IPS-20b (cell line): Measurements from ENCODE around the gene TNFSF10.
"Not testable (repeated sequence)": the region's sequence is repeated elsewhere in the genome, so short reads cannot be mapped to it uniquely, and the experiment has no call there.

Experiments used
- H3K27ac ChIP-seq: one replicate; pipeline ENCODE4 v1.5.1; 2013; ENCODE audit warnings: low read length
- H3K27me3 ChIP-seq: 2 replicates; pipeline ENCODE4 v1.6.1; 2013; ENCODE audit warnings: mild to moderate bottlenecking, low read length, inconsistent platforms; ENCODE audit not compliant: insufficient read depth
- H3K36me3 ChIP-seq: 2 replicates; pipeline ENCODE4 v1.6.1; 2013; ENCODE audit warnings: low read depth, mild to moderate bottlenecking, inconsistent platforms, low read length, moderate library complexity; ENCODE audit not compliant: insufficient read depth
- H3K4me1 ChIP-seq: 2 replicates; pipeline ENCODE4 v1.6.1; 2013; ENCODE audit warnings: mild to moderate bottlenecking, control low read depth, inconsistent platforms, low read length, moderate library complexity; ENCODE audit not compliant: insufficient read depth
- H3K4me3 ChIP-seq: 2 replicates; pipeline ENCODE4 v1.5.1; 2013; ENCODE audit warnings: mild to moderate bottlenecking, low read length, inconsistent platforms
- H3K9ac ChIP-seq: 2 replicates; pipeline ENCODE4 v1.6.1; 2013; ENCODE audit warnings: low read depth, mild to moderate bottlenecking, inconsistent platforms, low read length, moderate library complexity
- H3K9me3 ChIP-seq: 2 replicates; pipeline ENCODE4 v1.6.1; 2013; ENCODE audit warnings: mild to moderate bottlenecking, low read depth, low read length, inconsistent platforms; ENCODE audit not compliant: insufficient read depth

TNFSF10 gene

DNA sequence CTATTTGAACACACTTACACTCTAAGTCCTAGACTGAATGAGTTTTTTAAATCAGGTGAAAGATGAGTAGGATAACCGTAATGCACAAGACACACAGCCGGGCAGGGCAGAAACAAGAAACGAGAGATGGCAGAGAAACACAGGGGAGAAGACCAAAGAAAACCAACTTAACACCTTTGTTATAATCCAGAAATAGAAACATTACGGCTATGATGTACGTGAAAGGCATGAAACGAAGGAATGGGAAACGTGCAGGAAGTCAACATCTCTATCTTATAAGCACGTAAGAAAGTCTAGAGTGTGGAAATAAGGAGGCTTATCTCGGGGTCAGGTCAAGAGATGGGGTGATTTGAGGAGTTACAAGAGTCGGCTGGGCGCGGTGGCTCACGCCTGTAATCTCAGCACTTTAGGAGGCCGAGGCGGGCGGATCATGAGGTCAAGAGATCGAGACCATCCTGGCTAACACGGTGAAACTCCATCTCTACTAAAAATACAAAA, 1.9 kb upstream of the TNFSF10 start:
- Histone ChIP-seq H3K4me3 (no peak overlapping the region), H3K27me3 (no peaks in the 10 kb centered on the region), H3K36me3 (no peaks in the 10 kb centered on the region), H3K9me3 (no peaks in the 10 kb centered on the region), H3K4me1 (no peaks in the 10 kb centered on the region), H3K27ac (no peak overlapping the region), H3K9ac (no peak overlapping the region)

DNA sequence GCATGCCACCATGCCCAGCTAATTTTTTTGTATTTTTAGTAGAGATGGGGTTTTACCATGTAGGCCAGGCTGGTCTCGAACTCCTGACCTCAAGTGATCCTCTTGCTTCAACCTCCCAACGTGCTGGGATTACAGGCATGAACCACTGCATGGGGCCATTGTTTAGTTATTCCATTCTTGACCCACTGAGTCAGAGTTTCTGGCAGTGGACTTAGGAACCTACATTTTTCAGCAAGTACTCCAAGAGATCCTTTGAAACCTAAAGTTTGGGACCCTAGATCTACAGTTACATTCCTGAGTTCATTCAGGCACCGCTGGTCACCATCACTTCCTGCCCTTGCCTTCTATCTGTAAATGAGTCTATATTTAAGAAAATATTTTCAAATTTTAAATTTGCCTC, 1.4 kb upstream of the TNFSF10 start:
- Histone ChIP-seq H3K9me3 (no peaks in the 10 kb centered on the region), H3K27ac (no peak overlapping the region), H3K4me3 (no peak overlapping the region), H3K36me3 (no peaks in the 10 kb centered on the region), H3K27me3 (no peaks in the 10 kb centered on the region), H3K4me1 (no peaks in the 10 kb centered on the region), H3K9ac (no peak overlapping the region)

DNA sequence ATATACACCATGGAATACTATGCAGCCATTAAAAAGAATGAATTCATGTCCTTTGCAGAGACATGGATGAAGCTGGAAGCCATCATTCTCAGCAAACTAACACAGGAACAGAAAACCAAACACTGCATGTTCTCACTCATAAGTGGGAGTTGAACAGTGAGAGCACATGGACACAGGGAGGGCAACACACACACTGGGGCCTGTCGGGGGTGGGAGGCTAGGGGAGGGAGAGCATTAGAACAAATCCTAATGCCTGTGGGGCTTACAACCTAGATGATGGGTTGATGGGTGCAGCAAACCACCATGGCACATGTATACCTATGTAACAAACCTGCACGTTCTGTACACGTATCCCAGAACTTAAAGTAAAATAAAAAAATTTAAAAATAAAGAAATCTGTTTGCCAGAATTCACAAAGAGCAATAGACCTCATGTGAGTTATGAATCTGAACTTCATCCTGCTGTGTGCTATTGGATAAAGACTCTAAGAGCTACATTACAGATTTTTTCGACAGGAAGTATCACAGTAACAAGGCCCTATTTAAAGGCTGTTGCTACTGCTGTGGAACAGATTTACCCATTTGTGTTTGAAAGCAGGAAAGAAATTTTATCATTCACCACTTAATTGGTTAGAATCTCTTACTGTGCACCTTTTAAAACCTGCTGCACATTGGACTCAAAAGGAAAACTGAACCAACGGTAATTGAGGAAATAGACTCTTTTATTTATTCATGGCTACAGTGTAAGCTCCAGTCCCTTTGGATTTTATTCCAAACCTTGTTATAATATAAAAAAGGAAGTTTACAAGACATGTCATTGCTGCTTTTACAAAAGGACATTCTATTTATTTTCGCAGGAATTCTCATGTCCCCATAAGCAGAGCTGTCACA, 1.1 kb downstream of the TNFSF10 start:
- H3K9me3 ChIP-seq, H3K4me3 ChIP-seq, H3K27ac ChIP-seq, H3K27me3 ChIP-seq, H3K9ac ChIP-seq, H3K4me1 ChIP-seq, H3K36me3 ChIP-seq: not testable (repeated sequence)

GRCh38 chr3:172520301-172520831, 2.9 kb downstream of the TNFSF10 start:
- Histone ChIP-seq H3K4me1 (no peaks in the 10 kb centered on the region), H3K4me3 (no peak overlapping the region), H3K9me3 (no peaks in the 10 kb centered on the region), H3K27me3 (no peaks in the 10 kb centered on the region), H3K36me3 (no peaks in the 10 kb centered on the region), H3K27ac (no peak overlapping the region), H3K9ac (no peak overlapping the region)

DNA sequence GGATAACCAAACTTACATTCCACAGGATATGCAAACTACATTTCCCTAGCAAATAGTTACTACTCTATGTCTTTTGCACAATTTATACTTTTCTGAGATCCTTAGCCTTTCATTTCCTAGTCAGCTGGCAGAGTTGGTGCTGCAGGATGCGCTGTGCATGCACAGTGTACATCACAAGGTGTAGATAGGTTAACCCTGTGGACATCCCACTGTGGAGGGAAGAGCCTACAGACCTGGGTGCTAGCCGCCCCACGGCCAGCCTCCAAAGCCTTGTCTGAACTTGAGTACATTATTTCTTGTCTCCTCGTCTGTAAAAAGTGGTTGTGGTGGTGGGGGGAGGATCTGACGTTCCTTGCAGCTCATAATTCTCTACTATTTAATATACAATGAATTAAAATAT, 3.5 kb downstream of the TNFSF10 start:
- Histone ChIP-seq H3K27me3 (no peaks in the 10 kb centered on the region), H3K9ac (no peak overlapping the region), H3K4me3 (no peak overlapping the region), H3K36me3 (no peaks in the 10 kb centered on the region), H3K27ac (no peak overlapping the region), H3K9me3 (no peaks in the 10 kb centered on the region), H3K4me1 (no peaks in the 10 kb centered on the region)

- no peaks in the 10 kb centered on the region for H3K36me3 ChIP-seq
- no peaks in the 10 kb centered on the region for H3K9me3 ChIP-seq
- no peak overlapping the region for H3K27ac ChIP-seq
- H3K9ac ChIP-seq, result no peak overlapping the region
- H3K4me1 ChIP-seq, result no peaks in the 10 kb centered on the region
- H3K27me3 ChIP-seq, result no peaks in the 10 kb centered on the region
- no peak overlapping the region for H3K4me3 ChIP-seq
These were observed 4.1 kb downstream of the TNFSF10 start for GRCh38 chr3:172518929-172519640.

DNA sequence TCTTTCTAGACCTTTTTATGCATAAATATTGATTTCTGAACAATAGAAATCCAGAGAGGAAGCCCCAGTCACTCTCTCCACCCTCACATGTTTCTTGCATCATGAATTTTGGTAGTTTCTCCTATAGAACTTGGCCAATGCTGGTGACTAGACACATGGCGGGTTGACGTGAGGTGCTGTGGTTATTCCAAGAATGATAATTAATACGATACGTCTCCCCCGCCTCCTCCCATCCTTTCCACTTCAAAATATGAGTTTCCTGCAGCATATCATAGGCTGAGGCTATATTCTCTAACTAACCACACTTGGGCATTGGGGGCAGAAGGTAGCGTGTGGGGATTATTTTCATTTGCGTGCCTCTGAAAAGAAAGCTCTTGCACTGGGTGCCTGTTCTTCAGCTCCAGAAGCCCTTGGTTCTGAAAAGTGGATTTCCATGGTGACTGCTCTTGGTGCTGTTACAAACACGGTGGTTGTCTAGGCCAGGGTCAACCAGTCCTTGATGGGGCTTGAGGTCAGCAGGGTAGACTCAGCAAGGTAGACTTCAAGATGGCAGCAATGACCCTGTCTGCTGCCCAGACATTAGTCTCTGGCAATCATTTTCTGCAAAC, 5.3 kb downstream of the TNFSF10 start:
- Histone ChIP-seq H3K4me1 (no peaks in the 10 kb centered on the region; the same call in 1 of the 2 replicates), H3K4me3 (no peak overlapping the region), H3K9ac (no peak overlapping the region), H3K27ac (no peak overlapping the region), H3K36me3 (no peaks in the 10 kb centered on the region), H3K27me3 (no peaks in the 10 kb centered on the region), H3K9me3 (no peaks in the 10 kb centered on the region)

DNA sequence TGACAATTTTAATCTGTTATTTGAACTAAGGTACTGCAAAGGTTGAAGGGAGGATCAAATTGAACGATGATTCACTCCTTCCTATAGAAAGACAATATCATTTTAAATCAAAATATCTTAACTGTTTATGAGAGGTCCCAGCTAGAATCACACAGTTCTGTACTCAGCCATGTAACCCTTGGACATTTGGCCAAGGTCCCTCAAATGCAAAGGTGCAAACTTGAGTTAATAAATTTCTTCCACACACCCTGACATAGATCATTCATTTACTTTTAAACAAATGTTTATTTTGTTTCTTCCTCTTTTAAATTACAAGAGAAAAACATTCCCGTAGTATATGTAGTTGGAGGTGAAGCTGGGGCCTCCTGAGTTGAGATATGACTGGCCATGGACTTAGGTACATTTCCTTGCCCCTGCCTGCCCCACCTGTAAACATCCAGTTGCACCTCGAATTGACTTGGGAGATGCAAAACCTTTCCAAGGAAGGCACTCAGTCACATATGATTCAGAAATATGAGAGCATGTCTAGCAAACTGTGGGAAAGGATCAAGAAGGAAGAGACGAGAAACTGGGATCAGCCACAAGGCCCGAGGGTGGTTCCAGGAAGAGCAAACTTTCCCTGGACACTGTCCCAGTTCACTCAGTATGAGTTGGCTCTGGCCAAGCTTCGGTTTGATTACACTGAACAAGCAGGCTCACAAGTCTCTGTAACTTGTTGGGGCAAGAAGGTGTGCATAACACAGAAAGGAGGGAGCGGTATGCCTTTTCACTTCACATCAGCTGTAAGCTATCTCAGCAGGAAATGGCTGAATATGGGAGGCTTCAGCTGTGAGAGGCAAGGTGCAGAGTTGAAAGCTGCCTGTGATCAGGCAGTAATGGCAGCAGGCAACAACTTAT, 6.7 kb downstream of the TNFSF10 start:
- Histone ChIP-seq H3K9ac (no peak overlapping the region), H3K27ac (no peak overlapping the region), H3K9me3 (no peaks in the 10 kb centered on the region)

GRCh38 chr3:172515130-172515918, 7.9 kb downstream of the TNFSF10 start:
- Histone ChIP-seq H3K4me3 (no peak overlapping the region), H3K27me3 (no peaks in the 10 kb centered on the region), H3K36me3 (no peaks in the 10 kb centered on the region), H3K9me3 (no peaks in the 10 kb centered on the region), H3K9ac (no peak overlapping the region), H3K27ac (no peak overlapping the region), H3K4me1 (no peaks in the 10 kb centered on the region; the same call in 1 of the 2 replicates)

More for the DNA sequence above, 6.7 kb downstream of the TNFSF10 start:
- Histone ChIP-seq H3K4me3 (no peak overlapping the region), H3K4me1 (no peaks in the 10 kb centered on the region; the same call in 1 of the 2 replicates), H3K27me3 (no peaks in the 10 kb centered on the region), H3K36me3 (no peaks in the 10 kb centered on the region)

- no peak overlapping the region for H3K4me3 ChIP-seq
- H3K27ac ChIP-seq, result no peak overlapping the region
- H3K4me1 ChIP-seq, result no peaks in the 10 kb centered on the region; the same call in 1 of the 2 replicates
- H3K36me3 ChIP-seq, result no peaks in the 10 kb centered on the region
- no peak overlapping the region for H3K9ac ChIP-seq
- no peaks in the 10 kb centered on the region for H3K9me3 ChIP-seq
- H3K27me3 ChIP-seq, result no peaks in the 10 kb centered on the region
These were observed 8.6 kb downstream of the TNFSF10 start for GRCh38 chr3:172514678-172515077.
